Fibroblast of mammary gland (primary cell): ENCODE measurements around the gene KLF11.

Source experiments
- DNase-seq: peaks from one replicate; pipeline ENCODE4 v3.0.0-alpha.2; 2010; ENCODE audit warnings: low read depth
- H3K4me3 ChIP-seq: 2 replicates; pipeline ENCODE4 v1.5.1; 2011; ENCODE audit warnings: low read depth, mild to moderate bottlenecking, low read length, moderate library complexity; ENCODE audit not compliant: control insufficient read depth
- TF ChIP-seq, protein P1 (sequence below): conservative IDR thresholded peaks from 2 replicates; pipeline ENCODE4 v1.5.1; 2011; ENCODE audit warnings: low read depth, low read length, inconsistent platforms; ENCODE audit not compliant: control insufficient read depth, insufficient read depth

KLF11 gene

DNA sequence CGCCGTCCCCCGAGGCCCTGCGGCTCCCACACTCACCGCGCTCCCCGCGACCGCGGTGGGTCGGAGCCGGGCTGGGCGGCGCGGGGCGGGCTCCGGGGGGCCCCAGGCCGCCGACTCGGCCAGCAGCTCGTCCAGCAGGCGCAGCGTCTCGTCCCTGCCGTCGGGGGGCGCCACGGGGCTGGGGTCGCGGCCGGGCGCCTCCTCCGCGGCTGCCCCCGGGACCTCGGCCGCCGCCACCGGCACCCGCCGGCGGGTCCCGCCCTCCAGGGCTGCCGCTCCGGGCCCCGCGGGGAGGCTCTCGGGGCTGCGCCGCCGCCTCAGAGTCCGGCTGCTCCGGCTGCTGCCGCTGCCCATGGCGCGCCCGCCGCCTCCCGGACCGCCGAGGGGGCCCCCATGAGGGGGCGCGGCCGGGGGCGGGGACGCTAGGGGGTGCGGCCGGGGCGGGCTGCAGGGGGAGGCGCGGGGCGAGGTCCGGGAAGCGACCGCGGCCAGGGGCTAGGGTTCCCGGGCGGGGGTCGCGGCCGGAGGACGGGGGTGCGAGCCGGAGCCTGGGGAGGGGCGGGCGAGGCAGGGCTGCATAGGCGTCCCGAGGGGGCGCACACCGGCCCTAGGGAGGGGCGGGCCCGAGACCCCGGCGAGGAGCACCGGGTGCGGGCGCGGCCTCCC lies 36.7 kb downstream of the KLF11 start, which contains the start of gene CYS1:
TSS of gene CYS1 (minus strand) at position 542 of the 666 bp plus-strand sequence. CDS start at position 354, 188 bp downstream.
- TF ChIP-seq, protein P1, sequence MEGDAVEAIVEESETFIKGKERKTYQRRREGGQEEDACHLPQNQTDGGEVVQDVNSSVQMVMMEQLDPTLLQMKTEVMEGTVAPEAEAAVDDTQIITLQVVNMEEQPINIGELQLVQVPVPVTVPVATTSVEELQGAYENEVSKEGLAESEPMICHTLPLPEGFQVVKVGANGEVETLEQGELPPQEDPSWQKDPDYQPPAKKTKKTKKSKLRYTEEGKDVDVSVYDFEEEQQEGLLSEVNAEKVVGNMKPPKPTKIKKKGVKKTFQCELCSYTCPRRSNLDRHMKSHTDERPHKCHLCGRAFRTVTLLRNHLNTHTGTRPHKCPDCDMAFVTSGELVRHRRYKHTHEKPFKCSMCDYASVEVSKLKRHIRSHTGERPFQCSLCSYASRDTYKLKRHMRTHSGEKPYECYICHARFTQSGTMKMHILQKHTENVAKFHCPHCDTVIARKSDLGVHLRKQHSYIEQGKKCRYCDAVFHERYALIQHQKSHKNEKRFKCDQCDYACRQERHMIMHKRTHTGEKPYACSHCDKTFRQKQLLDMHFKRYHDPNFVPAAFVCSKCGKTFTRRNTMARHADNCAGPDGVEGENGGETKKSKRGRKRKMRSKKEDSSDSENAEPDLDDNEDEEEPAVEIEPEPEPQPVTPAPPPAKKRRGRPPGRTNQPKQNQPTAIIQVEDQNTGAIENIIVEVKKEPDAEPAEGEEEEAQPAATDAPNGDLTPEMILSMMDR: no peak
- no peak for DNase-seq
- peak within 1 kb of the TSS; percentile 4 for H3K4me3 ChIP-seq

DNA sequence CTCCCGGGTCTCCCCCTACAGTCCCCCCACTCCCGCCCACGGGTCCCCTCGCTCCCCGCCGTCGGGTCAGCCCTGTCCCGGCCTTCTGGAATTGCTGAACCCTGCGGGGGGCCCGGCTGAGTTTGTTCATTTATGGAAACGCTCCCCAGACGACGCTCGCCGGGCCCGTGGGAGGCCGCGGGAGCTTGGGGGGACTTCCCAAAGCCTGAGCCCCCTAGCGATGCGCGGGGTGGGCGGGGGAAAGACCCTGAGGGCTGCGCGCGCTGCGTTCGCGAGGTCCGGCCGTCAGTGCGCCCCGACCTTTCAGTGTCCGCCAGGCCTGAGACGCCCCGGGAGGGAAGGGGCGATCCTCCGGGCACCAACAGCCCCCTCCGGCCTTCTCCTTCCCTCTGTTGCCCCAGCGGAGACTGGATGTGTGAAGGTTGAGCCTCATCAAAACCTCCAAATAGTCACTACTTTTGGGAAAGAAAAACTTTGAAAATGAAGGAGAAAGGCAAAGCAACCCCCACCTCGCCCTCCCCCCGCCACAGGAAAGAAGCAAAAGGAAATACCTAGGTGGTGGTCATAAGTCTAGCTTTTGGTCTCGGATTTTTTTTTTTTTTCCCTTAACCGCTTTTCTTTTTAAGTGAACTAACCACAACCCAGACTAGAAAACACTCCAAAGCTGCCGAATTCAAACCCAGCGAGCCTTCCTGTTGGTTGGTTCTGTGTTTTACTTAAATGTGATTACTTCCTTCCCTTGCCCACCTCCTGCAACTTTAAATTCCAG lies 37.4 kb downstream of the KLF11 start:
- no peak for DNase-seq
- TF ChIP-seq, protein P1: no peak
- no peak overlapping the region for H3K4me3 ChIP-seq

DNA sequence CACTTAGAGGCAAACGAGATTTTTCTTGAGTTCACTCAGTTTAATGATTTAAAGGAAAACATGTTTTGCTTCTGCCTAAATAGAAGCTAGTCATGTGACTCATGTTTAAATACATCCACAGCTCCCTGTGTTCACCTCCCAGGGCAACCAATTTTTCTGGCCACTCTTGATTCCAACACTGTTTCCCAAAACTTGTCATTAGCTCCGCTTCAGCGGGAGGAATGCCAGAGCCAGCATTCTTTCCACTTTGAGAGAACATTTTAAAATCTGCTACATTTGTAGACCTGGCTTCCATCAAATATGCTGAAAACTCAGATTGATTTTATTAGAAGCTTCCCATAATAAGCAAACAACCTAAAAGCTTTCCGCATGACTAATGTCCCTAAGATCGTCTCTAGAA lies 39.7 kb downstream of the KLF11 start:
- no peak overlapping the region for H3K4me3 ChIP-seq
- TF ChIP-seq, protein P1: no peak
- no peak for DNase-seq

DNA sequence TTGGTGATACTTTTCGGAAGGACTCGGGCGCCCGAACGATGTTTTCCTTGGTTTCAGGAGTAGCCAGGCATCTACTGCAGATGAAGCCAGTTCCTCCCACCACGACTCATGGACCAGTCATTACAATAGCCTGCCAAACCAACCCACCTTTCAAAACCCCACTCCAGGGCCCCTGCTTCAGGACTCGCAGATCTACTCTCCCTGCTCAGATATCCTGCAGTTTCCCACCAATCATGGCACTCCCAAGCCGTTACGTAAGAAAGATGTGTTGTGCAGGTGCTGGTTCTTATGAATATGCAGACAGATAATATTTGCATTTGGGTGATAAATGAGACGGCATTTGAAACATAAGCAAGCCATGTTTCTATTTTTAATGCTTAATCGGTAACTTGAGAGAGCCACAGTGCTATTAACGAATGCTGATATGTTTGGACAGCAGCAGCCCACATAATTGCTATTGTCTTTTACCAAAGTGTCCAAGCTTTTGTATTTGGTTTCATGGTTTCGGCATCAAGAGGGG lies 40.4 kb downstream of the KLF11 start:
- DNase-seq: no peak
- no peak overlapping the region for H3K4me3 ChIP-seq
- TF ChIP-seq, protein P1: no peak

DNA sequence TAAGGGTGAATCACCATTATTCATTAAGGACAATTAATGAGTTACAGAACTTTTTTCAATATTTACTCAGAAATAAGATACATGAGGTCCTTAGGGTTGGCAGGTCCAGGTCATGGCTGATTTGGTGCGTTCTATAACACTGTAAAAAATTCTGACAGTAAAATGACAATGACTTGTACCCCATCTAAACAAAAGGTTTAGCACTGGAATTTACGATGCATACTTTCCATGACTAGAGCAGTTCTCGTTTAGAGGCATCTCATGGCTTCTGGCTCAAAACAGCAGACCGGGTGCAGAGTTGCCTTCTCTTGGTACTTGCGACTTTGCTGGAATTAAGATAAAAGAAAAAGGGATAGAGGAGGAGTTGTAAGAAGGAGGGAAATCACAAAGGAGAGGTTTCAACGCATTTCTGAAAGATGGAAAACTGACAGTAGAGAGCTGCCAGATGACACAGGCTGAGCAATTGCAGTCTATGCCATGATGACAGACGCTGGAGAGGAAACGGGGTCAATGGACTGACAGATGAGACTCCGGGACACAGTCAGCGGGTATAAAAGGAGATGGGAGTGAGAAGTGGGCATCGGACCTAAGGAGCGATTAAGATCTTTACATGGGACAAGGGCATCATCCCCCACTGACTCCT lies 41.0 kb downstream of the KLF11 start:
- no peak for DNase-seq
- TF ChIP-seq, protein P1: no peak
- H3K4me3 ChIP-seq: no peak overlapping the region

DNA sequence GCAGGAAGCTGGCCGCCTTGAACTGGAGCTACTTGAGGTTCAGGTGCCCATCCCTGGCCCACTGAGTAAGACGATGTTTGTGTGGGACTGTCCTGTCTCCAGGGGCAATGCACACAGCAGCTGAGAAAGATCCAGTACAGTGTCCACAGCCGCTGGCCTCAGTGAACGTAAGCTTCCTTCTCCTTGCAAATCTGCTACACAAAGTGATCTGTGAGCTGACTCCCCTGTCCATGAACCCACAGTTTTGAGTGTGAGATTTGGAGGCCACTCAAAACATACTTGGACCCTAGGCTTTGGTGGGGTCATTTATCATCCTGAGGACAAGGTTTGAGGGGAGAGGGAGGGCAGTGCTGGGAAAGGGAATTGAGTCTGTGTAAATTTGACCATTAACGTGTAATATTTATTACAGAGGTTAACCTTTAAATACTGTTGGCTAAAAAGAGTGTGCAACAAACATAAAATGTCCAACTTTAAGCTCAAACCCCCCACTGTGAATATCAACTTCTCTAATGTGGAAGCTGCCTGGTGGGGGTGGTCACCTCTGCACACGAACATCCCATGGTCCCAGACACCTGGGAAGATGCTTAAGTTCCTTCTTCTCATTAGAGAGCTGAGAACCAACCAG lies 41.8 kb downstream of the KLF11 start:
- no peak overlapping the region for H3K4me3 ChIP-seq
- DNase-seq: no peak
- TF ChIP-seq, protein P1: no peak
